A549 (cell line): ENCODE data around the gene ADAMTSL3. TPM values are rescaled to one million over a fixed set of nuclear protein-coding genes. Genes with fewer than 3 reads are reported as not detected.
A peak's percentile ranks its signal among the peaks of the same experiment; 100 is the strongest.

Experiments
- ATAC-seq, 2 experiments: fragments of 200-7000 bp in 1 of 2; fragments of >200 bp in 1 of 2; cut with Nextera tagmentation in 1 of 2; cut with Tn5 transposase in 1 of 2; 3 replicates each; pipeline versions ENCODE4 v1.8.0 to v1.9.1; 2018 to 2020; ENCODE audit warnings: mild to moderate bottlenecking in 1 of 2, moderate library complexity in 1 of 2
- CTCF ChIA-PET: fragments of 300-600 bp; sonication (Branson Sonifier 250); formaldehyde crosslinking; extraction: SDS; loops from one replicate; lab custom pipeline; 2021; ENCODE audit warnings: antibody characterized with exemption, inconsistent platforms; lab: Yijun Ruan, JAX
- POLR2A ChIA-PET: fragments of 350-600 bp; formaldehyde crosslinking; extraction: SDS; loops from one replicate; lab custom pipeline; 2021; ENCODE audit warnings: antibody characterized with exemption, inconsistent platforms; lab: Yijun Ruan, JAX
- DNase-seq, 2 experiments: peaks; one replicate each; pipeline versions ENCODE4 v3.0.0 to v3.0.0-alpha.2; 2011 to 2016; ENCODE audit warnings: low read depth in 1 of 2, low spot score in 1 of 2
- FAIRE-seq: peaks from 2 replicates; lab custom pipeline; 2011; peaks lifted over from hg19 to GRCh38; lab: Jason Lieb, UNC
- H3K27ac ChIP-seq, 2 experiments: fragments of >200 bp; sonication (Bioruptor Twin); formaldehyde crosslinking; 3 replicates each; pipeline ENCODE4 v1.5.1; 2016 to 2017
- H3K4me1 ChIP-seq: fragments of >200 bp; sonication (Bioruptor Twin); formaldehyde crosslinking; 3 replicates; pipeline ENCODE4 v1.6.1; 2016
- H3K4me2 ChIP-seq: fragments of >200 bp; sonication (Bioruptor Twin); formaldehyde crosslinking; 3 replicates; pipeline ENCODE4 v1.6.1; 2016
- H3K4me3 ChIP-seq: fragments of >200 bp; sonication (Bioruptor Twin); formaldehyde crosslinking; 3 replicates; pipeline ENCODE4 v1.5.1; 2016
- H3K9me3 ChIP-seq: fragments of >200 bp; sonication (Bioruptor Twin); formaldehyde crosslinking; 3 replicates; pipeline ENCODE4 v1.6.1; 2016
- BHLHE40 ChIP-seq: IDR thresholded peaks from 2 replicates; pipeline ENCODE4 v1.6.1; 2012; ENCODE audit warnings: low read depth, low read length, inconsistent platforms
- CEBPB ChIP-seq, 2 experiments: fragments of >200 bp in 1 of 2; sonication (Bioruptor Twin) in 1 of 2; formaldehyde crosslinking in 1 of 2; IDR thresholded peaks; 2 replicates each; pipeline ENCODE4 v1.6.1; 2012 to 2016
- GATA3 ChIP-seq: IDR thresholded peaks from 2 replicates; pipeline ENCODE4 v1.6.1; 2012; ENCODE audit warnings: borderline replicate concordance
- HDAC2 ChIP-seq: fragments of 200-600 bp; sonication (generic); IDR thresholded peaks from 2 replicates; pipeline ENCODE4 v1.6.1; 2016
- HOXA7 ChIP-seq: fragments of 250-450 bp; sonication (Bioruptor Pico); IDR thresholded peaks from 2 replicates; pipeline ENCODE4 v1.5.0; 2020; ENCODE audit warnings: mild to moderate bottlenecking, moderate library complexity
- HOXB13 ChIP-seq: fragments of 250-450 bp; sonication (Bioruptor Pico); IDR thresholded peaks from 2 replicates; pipeline ENCODE4 v1.5.0; 2020; ENCODE audit warnings: low read depth, mild to moderate bottlenecking, moderate library complexity
- KDM1A ChIP-seq: fragments of 200-600 bp; sonication (generic); IDR thresholded peaks from 2 replicates; pipeline ENCODE4 v1.6.1; 2016; ENCODE audit warnings: low read depth, mild to moderate bottlenecking
- KDM5A ChIP-seq: fragments of 200-600 bp; sonication (generic); IDR thresholded peaks from 2 replicates; pipeline ENCODE4 v1.6.1; 2016; ENCODE audit warnings: antibody characterized with exemption, mild to moderate bottlenecking
- MAFK ChIP-seq: fragments of 450-650 bp; IDR thresholded peaks from 2 replicates; pipeline ENCODE4 v1.6.1; 2014; ENCODE audit not compliant: partially characterized antibody
- NFE2L2 ChIP-seq: fragments of 150-350 bp; conservative IDR thresholded peaks from 2 replicates; pipeline ENCODE4 v1.6.1; 2014; ENCODE audit warnings: low read length
- NR3C1 ChIP-seq: fragments of >200 bp; sonication (Bioruptor Twin); formaldehyde crosslinking; IDR thresholded peaks from 3 replicates; pipeline ENCODE4 v1.6.1; 2017
- POLR2AphosphoS2 ChIP-seq: conservative IDR thresholded peaks from 2 replicates; pipeline ENCODE4 v1.6.1; 2012; ENCODE audit warnings: low read length, improper control_type of control experiment, inconsistent platforms
- RARB ChIP-seq: fragments of 250-450 bp; sonication (Bioruptor Pico); IDR thresholded peaks from 2 replicates; pipeline ENCODE4 v1.8.0; 2021; ENCODE audit warnings: mild to moderate bottlenecking, moderate library complexity
- RFX5 ChIP-seq: fragments of 450-650 bp; IDR thresholded peaks from 2 replicates; pipeline ENCODE4 v1.7.1; 2014; ENCODE audit warnings: antibody characterized with exemption, mild to moderate bottlenecking, moderate library complexity
- SMC3 ChIP-seq: fragments of >200 bp; sonication (Bioruptor Twin); formaldehyde crosslinking; IDR thresholded peaks from 3 replicates; pipeline ENCODE4 v1.6.1; 2018; ENCODE audit warnings: inconsistent platforms
- ZSCAN20 ChIP-seq: fragments of 250-450 bp; sonication (Bioruptor Pico); IDR thresholded peaks from 2 replicates; pipeline ENCODE4 v1.8.0; 2022; ENCODE audit warnings: mild to moderate bottlenecking, moderate library complexity
- WGBS: methylation state at CpG from one replicate; pipeline ENCODE4 v1.1.6; 2017; ENCODE audit errors: missing lambda C conversion rate; 5-methylcytosine and 5-hydroxymethylcytosine counted together
- polyA plus RNA-seq, 4 experiments: library from polyadenylated mRNA; depleted of rRNA in 3 of 4; stranded (reverse); fragments of >200 nt; fragmentation: RNase III in 1 of 4; extraction: RNeasy Plus Mini Kit Qiagen cat#74134 plus additional on column Dnase treatment in 1 of 4; gene quantifications; 2 replicates in 3 of 4; 3 replicates in 1 of 4; pipeline ENCODE4 v1.2.3, GENCODE V29; 2011 to 2017
- TF ChIP-seq, protein P1 (sequence below): fragments of >200 bp; sonication (Bioruptor Twin); formaldehyde crosslinking; IDR thresholded peaks from 3 replicates; pipeline ENCODE4 v1.5.1; 2016
- TF ChIP-seq, protein P2 (sequence below): fragments of >200 bp; sonication (Bioruptor Twin); formaldehyde crosslinking; IDR thresholded peaks from 3 replicates; pipeline ENCODE4 v1.6.1; 2016
- TF ChIP-seq, protein P3 (sequence below): IDR thresholded peaks from 2 replicates; pipeline ENCODE4 v1.6.1; 2012

The ADAMTSL3 gene
- polyA plus RNA-seq, 2 of the 4 experiments (the other 2 are of a cell fraction): 0.22 to 0.25 TPM

GRCh38 chr15:83846847-83847246 lies 192.9 kb downstream of the ADAMTSL3 start (continued):
- TF ChIP-seq, protein P1, sequence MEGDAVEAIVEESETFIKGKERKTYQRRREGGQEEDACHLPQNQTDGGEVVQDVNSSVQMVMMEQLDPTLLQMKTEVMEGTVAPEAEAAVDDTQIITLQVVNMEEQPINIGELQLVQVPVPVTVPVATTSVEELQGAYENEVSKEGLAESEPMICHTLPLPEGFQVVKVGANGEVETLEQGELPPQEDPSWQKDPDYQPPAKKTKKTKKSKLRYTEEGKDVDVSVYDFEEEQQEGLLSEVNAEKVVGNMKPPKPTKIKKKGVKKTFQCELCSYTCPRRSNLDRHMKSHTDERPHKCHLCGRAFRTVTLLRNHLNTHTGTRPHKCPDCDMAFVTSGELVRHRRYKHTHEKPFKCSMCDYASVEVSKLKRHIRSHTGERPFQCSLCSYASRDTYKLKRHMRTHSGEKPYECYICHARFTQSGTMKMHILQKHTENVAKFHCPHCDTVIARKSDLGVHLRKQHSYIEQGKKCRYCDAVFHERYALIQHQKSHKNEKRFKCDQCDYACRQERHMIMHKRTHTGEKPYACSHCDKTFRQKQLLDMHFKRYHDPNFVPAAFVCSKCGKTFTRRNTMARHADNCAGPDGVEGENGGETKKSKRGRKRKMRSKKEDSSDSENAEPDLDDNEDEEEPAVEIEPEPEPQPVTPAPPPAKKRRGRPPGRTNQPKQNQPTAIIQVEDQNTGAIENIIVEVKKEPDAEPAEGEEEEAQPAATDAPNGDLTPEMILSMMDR: no peak
- TF ChIP-seq RARB (CRISPR knock-in tag): no peak
- no peak for TF ChIP-seq MAFK
- TF ChIP-seq ZSCAN20: no peak
- no peak for TF ChIP-seq SMC3
- TF ChIP-seq RFX5: no peak

GRCh38 chr15:83848315-83849050 lies 194.6 kb downstream of the ADAMTSL3 start:
- Histone ChIP-seq H3K9me3 (no peaks in the 10 kb centered on the region), H3K4me1 (no peaks in the 10 kb centered on the region), H3K4me3 (no peak overlapping the region), H3K4me2 (no peak overlapping the region), H3K27ac (no peak overlapping the region)
- DNase-seq (peak in 1 of 2 experiments; percentile 14), FAIRE-seq (peak; percentile 51), ATAC-seq (no peak)
- 2% methylated on average over 2 of the region's 2 CpGs for WGBS
- ChIA-PET CTCF (no interaction called here), POLR2A (no interaction called here)
- TF ChIP-seq GATA3 (no peak), KDM5A (no peak), HDAC2 (no peak), CEBPB (IDR thresholded peaks at IDR 0.05) (0 out of 4 replicates have a peak, but pooled peaks of 1 of the 2 experiments have one; percentile 21)
- TF ChIP-seq, all 56 proteins: peak for 1

- WGBS: 39% methylated on average over 5 of the region's 5 CpGs
- FAIRE-seq (no peak), DNase-seq (no peak), ATAC-seq (no peak)
- no peak overlapping the region for H3K4me2 ChIP-seq
- no peak for TF ChIP-seq RARB (CRISPR knock-in tag)
- no peak for TF ChIP-seq KDM1A
- TF ChIP-seq NFE2L2: no peak
- no peak for TF ChIP-seq HOXA7 (CRISPR knock-in tag)
- no peak for TF ChIP-seq KDM5A
- TF ChIP-seq, protein P2, sequence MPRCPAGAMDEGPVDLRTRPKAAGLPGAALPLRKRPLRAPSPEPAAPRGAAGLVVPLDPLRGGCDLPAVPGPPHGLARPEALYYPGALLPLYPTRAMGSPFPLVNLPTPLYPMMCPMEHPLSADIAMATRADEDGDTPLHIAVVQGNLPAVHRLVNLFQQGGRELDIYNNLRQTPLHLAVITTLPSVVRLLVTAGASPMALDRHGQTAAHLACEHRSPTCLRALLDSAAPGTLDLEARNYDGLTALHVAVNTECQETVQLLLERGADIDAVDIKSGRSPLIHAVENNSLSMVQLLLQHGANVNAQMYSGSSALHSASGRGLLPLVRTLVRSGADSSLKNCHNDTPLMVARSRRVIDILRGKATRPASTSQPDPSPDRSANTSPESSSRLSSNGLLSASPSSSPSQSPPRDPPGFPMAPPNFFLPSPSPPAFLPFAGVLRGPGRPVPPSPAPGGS: no peak
- TF ChIP-seq, protein P3, sequence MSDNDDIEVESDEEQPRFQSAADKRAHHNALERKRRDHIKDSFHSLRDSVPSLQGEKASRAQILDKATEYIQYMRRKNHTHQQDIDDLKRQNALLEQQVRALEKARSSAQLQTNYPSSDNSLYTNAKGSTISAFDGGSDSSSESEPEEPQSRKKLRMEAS: no peak
- no peak for TF ChIP-seq POLR2AphosphoS2
- no peak for TF ChIP-seq NR3C1
- no peak for TF ChIP-seq BHLHE40
- no peak for TF ChIP-seq HOXB13
- TF ChIP-seq, all 56 proteins: peak for 0
- Histone ChIP-seq H3K4me1 (peaks cover 5% of the 10 kb centered on the region; the same call in 1 of the 3 replicates), H3K4me3 (no peak overlapping the region), H3K27ac (no peak overlapping the region), H3K9me3 (no peaks in the 10 kb centered on the region)
- POLR2A ChIA-PET: no interaction called here
- CTCF ChIA-PET: no interaction called here
Observed at GRCh38 chr15:83850015-83850414, 196.1 kb downstream of the ADAMTSL3 start.
